Head of caudate nucleus (tissue), 42 donors: ENCODE measurements around the gene MSANTD2.

Experiments used
- DNase-seq, 42 donors: peaks; one replicate each; pipeline versions ENCODE4 v3.0.0 to v3.0.0-alpha.2; 2020 to 2021; ENCODE audit warnings: mixed read lengths in 7 of 42
- intact Hi-C: fragments of 100-400 bp; cut with DNase I; formaldehyde crosslinking; loops from one replicate; pipeline ENCODE4 v1.15.0; 2022

MSANTD2 gene

DNA sequence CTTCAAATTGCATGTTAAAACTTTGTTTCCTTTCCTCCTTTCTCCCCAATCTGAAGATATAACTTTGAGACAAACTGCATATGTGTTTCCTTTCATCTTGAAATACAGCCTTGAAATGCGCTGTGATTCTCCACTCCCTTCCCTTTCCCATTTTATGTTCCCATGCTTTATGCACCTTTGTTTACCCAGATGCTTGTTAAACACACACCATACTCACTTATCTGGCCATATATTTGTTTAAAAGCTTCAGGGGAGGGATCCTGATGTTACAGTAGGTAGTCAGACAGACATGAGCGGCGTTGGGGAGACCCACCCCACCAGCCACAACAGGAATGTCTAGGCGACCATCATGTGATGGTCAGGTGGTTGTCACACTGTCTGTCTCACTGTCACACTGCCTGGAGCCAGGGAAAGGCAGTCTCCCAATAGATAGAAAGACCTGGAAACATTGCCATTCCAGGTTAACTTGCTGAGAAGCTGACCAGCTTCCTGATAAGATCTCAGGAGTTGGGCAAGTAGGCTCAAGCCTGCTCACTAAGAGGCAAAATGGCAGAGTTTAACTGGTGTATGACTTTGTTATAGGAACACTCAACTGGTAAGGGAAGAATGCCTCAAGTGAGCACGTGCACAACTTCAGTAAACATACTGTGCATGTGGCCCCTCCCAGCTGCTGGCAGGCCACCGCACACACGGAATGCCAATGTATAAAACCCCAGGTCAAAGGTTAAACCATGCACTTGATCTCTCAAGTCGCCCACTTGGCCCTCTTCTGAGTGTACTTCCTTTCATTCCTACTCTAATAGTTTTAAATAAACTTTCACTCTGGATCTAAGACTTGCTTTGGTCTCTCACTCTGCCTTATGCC, 23.5 kb upstream of the MSANTD2 start:
- intact Hi-C loops = no loop called here
- DNase-seq = no peak

DNA sequence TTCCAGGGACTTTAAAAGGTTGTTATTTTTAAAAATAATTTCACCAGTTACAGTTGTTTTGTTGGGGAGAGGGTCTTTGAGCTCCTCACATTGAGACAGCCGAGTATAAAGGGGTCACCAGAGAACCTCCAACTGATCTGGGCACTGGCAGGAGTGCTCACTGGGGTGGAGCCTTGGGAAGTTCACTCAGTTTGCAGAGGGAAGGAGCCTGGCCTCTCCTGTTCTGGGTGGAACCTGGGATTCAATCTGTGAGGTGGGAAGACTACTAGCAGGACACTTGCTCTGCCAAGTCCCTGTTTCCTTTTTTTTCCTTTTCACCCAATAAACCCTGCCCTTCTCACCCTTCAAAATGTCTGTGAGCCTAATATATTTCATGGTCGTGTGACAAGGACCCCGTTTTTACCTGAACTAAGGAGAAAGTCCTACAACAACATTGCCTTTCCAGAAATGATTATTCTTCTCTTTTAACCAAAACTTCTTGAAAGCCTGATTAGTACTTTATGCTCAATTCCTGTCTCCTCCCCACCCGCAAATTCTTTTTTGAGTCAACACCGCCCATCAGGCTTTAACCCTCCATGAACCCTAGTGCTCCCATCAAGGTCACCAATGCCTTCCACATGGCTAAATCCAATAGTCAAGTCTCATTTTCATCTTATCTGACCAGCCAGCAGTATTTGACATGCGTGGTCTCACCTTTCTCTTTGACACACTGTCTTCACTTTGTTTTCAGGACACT, 22.0 kb upstream of the MSANTD2 start:
- DNase-seq = no peak
- intact Hi-C loops = no loop called here

DNA sequence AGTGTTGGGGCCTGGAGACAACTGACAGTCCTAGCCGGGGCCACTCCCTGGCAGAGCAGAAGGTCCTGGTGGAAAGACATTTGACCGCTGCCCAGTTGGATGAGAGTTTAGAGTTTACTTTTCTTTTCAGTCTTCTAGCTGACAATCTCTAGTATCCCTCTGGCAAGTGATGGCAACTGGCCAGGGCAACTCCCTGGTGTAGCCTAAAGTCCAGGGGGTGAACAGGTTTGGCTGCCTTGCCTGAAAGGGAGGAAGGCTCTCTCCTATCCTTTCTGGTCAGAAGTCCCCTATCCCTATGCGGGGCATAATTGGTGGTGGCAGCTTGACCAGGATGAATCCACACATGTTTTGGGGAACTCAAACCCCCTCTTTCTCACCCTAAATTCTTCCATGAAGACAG, 16.8 kb upstream of the MSANTD2 start:
- DNase-seq = no peak
- intact Hi-C loops = no loop called here

DNA sequence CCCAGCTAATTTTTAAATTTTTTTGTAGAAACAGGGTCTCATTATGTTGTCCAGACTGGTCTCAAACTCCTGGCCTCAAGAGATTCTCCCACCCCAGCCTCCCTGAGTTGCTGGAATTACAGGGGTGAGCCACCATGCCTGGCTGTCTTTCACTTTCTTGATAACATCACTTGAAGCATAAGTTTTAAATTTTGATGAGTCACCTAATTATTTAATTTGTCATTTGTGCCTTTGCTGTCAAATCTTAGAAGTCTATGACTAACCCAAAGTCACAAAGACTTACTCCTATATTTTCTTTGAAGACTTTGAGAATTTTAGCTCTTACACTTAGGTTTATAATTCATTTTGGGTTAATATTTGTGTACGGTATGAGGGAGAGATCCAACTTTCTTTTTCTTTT, 14.5 kb upstream of the MSANTD2 start:
- intact Hi-C loops = no loop called here

DNA sequence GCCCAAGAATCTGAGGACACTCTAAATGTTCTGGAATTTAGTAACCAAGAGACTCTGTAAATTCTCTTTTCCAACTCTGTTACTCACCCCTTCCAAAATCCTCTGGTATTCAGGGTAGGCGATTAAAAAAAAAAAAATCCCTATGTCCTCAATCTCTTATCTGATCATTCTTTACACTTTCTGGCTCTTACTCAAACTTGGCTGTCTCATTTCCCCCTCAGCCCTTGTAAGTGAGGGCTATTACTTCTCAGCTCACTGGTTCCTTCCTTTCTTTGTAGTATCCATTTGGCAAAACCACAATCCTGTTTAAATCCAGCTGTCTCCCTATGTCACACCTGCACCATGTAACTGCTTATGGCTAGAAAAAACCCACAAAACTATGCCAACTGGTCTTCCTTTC, 12.7 kb upstream of the MSANTD2 start:
- intact Hi-C loops = no loop called here
- DNase-seq = no peak

More for the DNA sequence above, 14.5 kb upstream of the MSANTD2 start:
- peak in 2 of 42 donors; percentile 29 to 42 for DNase-seq

DNA sequence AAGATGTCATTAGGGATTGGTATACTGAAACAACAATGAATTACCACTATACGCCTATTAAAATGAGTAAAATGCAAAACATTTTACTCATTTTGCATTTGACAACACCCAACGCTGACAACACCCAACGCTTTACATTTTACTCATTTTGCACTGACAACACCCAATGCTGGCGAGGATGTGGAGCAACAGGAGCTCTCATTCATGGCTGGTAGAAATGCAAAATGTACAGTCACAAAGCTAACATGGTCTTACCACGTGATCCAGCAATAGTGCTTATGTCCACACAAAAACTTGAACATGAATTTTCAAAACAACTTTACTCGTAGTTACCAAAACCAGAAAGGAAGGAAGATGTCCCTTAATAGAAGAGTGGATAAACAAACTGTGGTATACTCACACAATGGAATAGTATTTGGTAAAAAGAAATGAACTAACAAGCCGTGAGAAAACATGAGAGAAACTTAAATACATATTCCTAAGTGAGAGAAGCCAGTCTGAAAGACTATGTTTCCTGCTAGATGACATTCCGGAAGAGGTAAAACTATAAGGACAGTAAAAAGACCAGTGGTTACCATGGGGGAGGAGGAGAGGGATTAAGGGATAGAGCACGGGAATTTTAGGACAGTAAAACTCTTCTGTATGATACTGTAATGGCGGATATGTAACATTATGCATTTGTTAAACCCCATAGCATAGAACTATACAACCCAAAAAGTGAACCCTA, 11.4 kb upstream of the MSANTD2 start:
- no peak for DNase-seq
- intact Hi-C loops = no loop called here

DNA sequence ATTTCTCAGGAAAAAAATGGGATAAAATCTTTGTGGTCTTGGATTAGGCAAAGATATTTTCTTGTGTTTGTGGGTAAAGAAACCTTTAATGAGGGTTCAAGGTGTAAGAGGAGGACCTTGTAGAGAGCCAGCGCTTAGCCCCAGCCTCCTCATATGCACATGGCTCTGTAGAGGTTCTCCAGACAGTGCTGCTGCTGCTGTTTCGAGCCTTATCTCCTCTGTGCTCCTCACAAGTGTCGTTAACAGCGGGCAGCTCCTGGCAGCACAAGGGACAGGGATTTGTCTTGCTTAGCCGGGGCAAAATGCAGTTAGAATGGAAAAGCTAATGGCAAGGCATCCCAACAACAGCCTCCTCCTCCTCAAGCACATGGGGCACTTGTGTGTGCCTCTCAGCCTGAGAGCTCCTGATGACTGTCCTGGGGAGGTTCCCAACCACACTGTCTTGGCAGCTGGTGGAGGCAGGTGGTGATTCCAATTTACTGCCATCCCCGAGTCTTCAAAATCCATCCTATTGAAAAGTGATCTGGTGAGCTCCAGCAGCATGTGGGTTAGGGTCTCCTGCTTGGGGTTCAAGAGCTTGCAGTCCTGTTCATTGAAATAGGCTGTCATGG, 7.6 kb upstream of the MSANTD2 start:
- intact Hi-C loops = no loop called here
- no peak for DNase-seq

DNA sequence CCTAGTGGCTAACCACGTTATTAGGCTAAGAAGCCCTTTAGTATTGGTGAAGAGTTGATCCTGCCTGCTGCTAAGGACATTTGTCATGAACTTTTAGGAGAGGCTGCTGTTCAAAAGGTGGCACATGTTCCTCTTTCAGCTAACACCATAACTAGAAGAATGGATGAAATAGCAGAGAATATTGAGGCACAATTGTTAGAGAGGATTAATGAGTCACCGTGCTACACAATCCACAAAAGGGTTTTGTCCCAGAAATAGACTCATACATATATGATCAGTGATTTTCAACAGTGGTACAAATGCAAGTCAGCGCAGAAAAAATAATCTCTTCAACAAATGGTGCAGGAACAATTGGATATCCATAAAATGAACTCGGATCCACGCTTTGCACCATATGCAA, 7.0 kb upstream of the MSANTD2 start:
- intact Hi-C loops = no loop called here
- DNase-seq = peak in 1 of 42 donors; percentile 13

DNA sequence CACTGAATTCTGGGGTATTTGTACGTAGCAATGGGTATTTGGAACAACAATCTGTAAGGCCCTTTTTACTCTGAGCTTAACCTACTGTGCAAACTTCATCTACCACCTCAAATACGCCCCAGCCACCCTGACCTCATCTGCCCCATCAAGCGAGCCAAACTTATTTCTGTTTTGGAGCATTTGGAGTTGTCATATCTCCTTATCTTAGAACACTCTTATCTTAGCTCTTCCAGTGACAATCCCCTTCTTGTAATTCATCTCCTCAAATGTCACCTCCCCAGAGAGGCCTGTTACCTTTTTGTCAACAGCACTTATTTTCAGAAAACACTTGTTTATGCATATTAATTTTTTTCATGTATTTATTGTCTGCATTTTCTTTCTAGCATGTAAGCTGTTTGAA, 4.7 kb upstream of the MSANTD2 start:
- DNase-seq = no peak
- intact Hi-C loops = no loop called here

DNA sequence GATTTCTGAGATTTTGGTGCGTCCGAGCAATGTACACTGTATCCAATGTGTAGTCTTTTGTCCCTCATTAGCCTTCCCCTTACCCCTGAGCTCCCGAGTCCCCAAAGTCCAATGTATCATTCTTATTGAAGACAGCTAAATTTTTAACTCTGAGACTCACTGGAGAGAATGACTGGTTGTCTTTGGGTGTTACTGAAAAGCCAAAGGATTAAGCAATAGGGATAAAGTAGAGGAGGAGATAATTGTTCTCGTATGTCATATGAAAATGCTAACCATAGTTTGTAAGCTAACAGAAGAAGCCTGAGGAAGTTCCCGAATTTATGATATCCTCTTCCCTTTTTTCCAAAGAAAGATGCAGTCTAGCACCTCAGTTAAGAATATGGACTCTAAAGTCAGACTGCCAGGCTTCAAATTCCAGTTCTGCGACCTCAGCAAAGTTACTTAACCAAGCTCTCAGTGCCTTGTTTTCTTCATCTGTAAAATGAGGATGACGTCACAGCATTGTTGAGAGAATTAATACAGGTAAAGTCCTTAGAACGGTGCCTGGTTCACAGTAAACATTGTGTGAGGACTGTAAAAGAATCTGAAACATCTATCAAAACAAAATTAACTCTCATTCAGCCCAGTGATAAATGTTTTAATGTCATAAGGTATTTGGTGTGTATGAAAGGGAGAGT, 1.6 kb upstream of the MSANTD2 start:
- intact Hi-C loops = no loop called here
- DNase-seq = no peak

DNA sequence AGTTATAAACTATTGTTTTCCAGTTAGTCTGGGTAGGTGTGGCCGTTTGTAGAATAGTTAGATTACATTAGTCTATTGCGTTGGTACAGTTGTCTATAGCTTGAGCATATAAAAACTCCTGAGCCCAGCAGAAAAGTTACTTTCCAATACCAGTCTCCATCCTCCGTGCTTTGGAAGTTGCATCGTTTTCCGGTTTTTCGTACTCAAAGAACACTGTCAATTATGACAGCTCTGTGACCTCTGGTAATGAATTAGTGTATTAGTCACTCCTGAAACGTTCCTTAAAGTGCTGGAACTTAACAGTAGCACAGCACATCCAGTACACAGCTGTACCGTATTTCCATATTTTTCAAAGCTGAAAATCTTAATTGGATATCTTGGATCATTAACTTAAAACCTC, 808 bp upstream of the MSANTD2 start:
- intact Hi-C loops = no loop called here
- DNase-seq = peak in 8 of 42 donors; percentile 10 to 51 (median 30)

DNA sequence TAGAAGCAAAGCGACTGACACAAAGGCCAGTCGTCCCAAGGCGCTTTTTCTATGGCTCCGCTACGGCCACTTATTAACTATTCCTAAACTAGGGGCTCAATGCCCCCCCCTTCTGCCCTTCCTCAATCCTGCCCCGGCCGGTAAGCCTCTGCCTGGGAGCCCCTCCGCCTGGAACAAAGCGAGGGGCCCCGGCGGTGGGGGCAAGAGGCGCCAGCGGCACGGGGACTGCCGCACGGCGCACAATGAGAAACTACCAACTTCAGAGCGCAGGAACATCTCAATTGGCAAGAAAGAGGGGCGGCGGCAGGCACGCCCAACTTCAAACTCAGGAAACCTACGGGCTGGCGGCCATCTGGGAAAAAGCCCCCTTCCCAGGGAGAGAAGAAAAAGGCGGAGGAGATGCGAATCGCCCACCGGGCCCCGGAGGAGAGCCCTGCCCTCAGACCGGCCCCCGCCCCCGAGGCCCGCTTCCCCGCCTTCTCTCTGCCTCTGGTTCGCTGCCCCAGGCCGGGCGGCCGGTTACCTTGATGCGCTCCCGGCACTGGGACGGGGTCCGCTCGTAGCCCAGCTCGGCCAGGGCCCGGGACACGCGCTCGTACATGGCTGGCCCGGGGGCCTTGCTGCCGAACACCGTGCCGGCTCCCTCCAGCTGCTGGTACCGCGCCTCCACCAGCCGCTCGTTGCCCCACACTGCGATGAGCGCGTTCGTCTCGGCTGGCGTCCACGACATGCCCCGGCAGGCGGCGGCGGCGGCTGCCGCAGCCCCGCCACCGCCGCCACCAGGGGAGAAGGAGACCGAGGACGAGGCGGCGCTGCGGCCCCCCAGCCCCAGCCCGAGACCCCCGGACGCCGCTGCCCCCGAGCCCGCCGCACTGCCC, 619 bp downstream of the MSANTD2 start:
- intact Hi-C loops = no loop called here
- peak in 39 of 42 donors; percentile 11 to 68 (median 34) for DNase-seq

DNA sequence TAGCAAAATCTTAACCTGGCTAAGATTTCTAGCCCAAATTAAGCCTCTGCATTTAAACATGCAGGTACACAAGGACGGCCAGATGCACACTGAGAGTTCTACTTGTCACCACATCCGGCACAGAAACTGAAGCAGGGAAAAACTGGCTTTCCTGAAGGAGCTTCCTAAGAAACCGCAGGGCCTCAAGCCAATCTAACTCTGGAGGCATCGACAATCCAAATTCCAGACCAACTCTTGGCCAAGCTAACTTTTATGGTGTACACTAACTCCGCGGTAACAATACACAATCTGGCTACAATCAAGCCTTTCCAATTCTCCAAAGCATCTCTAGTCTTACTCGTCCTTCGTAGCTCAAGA, 1.2 kb downstream of the MSANTD2 start:
- intact Hi-C loops = no loop called here
- DNase-seq = no peak

DNA sequence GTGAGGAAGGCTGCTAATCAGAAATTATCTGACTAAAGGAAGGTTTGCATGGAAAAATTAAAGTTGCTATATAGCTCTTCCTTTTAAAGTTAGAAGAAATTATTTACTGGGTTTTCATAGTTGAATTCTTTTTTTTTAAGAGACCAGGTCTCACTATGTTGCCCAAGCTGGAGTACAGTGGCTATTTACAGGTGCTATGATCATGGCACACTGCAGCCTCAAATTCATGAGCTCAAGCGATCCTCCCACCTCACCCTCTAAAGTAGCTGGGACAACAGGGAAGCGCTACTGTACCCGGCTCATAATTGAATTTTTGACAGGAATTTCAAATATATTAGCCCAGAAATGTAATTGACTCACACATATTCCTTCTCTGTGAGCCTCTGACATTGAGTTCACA, 3.9 kb downstream of the MSANTD2 start:
- DNase-seq = no peak
- intact Hi-C loops = no loop called here

DNA sequence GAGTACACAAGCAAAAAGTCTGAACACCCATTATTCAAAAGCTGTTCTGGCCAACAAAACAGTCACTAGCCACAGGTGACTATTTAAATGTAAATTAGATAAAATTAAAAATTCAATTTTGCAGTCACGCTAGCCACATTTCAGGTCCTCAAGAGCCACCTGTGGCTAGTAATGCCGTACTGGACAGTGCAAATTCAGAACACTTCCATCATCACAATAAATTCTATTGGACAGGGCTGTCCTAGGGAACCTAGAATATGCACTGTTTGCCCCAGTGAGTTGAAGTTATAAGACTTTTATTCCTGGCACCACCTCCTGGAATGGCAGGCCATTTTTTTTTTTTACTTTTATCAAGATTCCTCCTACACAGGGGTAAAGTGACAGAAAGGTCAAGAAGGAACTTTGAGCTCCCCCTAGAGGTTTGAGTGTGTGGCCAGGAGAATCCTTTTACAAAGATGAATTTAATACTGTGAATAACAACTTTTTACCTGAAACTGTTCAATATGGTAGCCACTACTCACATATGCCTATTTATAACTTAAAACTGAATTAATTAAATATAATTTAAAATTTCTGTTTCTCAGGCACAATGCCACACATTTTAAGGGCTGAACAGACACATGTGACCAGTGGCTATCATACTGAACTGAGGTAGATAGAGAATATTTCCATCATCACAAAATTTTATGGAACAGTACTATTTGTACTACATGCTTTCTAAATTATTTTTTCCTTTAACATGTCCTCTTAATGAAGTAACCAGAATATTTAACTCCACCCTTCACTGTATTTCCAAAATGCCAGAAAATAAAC, 6.5 kb downstream of the MSANTD2 start:
- DNase-seq = peak in 3 of 42 donors; percentile 13 to 47 (median 31)
- intact Hi-C loops = no loop called here

DNA sequence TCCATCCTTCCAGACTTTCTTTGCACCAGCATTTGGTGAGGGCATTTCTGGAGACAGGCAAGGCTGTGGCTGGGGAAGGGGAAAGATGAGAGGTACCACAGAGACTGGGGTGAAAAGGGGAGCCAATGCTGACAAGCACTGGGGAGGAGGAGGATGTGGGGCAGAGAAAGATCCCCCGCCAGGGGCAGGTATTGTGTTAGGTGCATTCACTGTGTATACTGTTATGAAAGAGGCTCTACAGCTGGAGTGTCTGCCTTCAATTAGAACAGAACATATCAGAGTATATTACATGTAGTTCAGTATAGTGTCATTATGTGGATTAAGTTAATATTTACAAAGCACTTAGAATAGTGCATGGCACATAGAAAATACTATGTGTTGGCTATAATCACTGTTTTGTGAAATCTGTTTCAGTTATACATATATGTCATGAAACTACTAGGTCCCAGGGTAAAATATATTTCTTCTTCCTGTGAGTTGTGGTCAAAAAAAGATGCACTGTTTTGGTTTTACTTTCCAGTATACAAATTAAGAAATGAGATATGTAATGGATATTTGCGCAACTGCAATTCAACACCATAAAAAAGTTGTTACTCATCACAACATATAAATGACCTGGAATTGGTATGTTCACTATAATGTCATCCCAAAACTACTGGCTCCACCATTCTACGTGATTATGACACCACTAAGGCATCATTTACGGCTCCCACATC, 8.4 kb downstream of the MSANTD2 start:
- DNase-seq = no peak
- intact Hi-C loops = no loop called here

DNA sequence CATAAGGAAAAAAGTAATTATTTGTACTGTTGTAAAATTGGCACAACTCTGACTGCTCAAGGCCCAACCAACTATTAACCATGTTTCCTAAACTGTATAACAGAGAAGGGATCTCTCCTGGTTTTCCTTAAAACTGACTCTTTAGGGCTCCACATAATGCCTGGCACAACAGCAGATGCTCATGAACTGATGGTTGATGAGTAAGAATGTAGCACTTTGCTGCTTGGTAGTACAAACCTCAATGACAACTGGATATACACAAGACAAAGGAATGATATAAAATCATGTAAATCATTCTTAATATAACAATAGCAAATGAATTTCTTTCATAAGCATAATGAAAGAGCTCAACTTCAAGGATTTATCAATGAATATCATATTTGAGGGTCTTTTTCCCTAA, 11.7 kb downstream of the MSANTD2 start:
- no peak for DNase-seq
- intact Hi-C loops = no loop called here
